Endothelial cell of umbilical vein (primary cell): ENCODE results near the gene MED25. TPM values are rescaled to one million over a fixed set of nuclear protein-coding genes. Genes with fewer than 3 reads are reported as not detected.

ENCODE experiments used
- BruUV-seq: library from RNA; stranded (reverse); fragments of 400-500 nt; replicated peaks from 2 replicates; lab custom pipeline; 2021; lab: Mats Ljungman, UMichigan
- CTCF ChIA-PET: fragments of 300-600, 350-600 bp; sonication (Branson Sonifier 250); formaldehyde crosslinking; loops from one replicate; lab custom pipeline; 2021; ENCODE audit warnings: antibody characterized with exemption, inconsistent platforms; lab: Charles Lee
- POLR2A ChIA-PET: fragments of 300-600, 350-600 bp; sonication (Branson Sonifier 250); formaldehyde crosslinking; loops from one replicate; lab custom pipeline; 2021; ENCODE audit warnings: antibody characterized with exemption, inconsistent platforms; lab: Charles Lee
- DNase-seq: peaks from one replicate; pipeline ENCODE4 v3.0.0-alpha.2; 2011; ENCODE audit warnings: low read depth, low spot score
- FAIRE-seq: peaks from 2 replicates; lab custom pipeline; 2011; peaks lifted over from hg19 to GRCh38; lab: Jason Lieb, UNC
- H2AFZ ChIP-seq: 2 replicates; pipeline ENCODE4 v1.6.0; 2012; ENCODE audit warnings: low read depth, low read length, control low read depth, inconsistent platforms
- H3K27ac ChIP-seq: 2 replicates; pipeline ENCODE4 v1.5.1; 2011; ENCODE audit warnings: low read depth, mild to moderate bottlenecking, control low read depth, low read length, moderate library complexity; ENCODE audit not compliant: insufficient read depth
- H3K27me3 ChIP-seq, 2 experiments: 2 replicates each; pipeline versions ENCODE4 v1.6.0 to v1.6.1; 2011; ENCODE audit warnings: low read length in 2 of 2, mixed read lengths in 1 of 2; ENCODE audit not compliant: control insufficient read depth in 2 of 2, insufficient read depth in 2 of 2
- H3K36me3 ChIP-seq, 2 experiments: 2 replicates in 1 of 2; 3 replicates in 1 of 2; pipeline ENCODE4 v1.5.1; 2011; ENCODE audit warnings: low read length in 2 of 2, mild to moderate bottlenecking in 1 of 2, moderate library complexity in 1 of 2; ENCODE audit not compliant: control insufficient read depth in 2 of 2, insufficient read depth in 2 of 2; ENCODE audit errors: extremely low read depth in 1 of 2
- H3K4me1 ChIP-seq: 3 replicates; pipeline ENCODE4 v1.5.1; 2011; ENCODE audit warnings: mild to moderate bottlenecking, low read length; ENCODE audit not compliant: control insufficient read depth, insufficient read depth; ENCODE audit errors: extremely low read depth
- H3K4me2 ChIP-seq: 2 replicates; pipeline ENCODE4 v1.6.1; 2011; ENCODE audit warnings: low read length, control low read depth, mixed read lengths; ENCODE audit not compliant: insufficient read depth
- H3K4me3 ChIP-seq, 3 experiments: fragments of 200-600 bp in 1 of 3; sonication (generic), shearing (Covaris generic) in 1 of 3; replicated peaks in 1 of 3; 2 replicates each; pipeline ENCODE4 v1.5.1; 2011 to 2016; ENCODE audit warnings: control low read depth in 3 of 3, low read length in 3 of 3, mild to moderate bottlenecking in 2 of 3, inconsistent platforms in 1 of 3, low read depth in 1 of 3, moderate library complexity in 1 of 3; ENCODE audit not compliant: insufficient read depth in 1 of 3
- H3K79me2 ChIP-seq: 2 replicates; pipeline ENCODE4 v1.6.0; 2012; ENCODE audit warnings: low read length, inconsistent platforms; ENCODE audit not compliant: control insufficient read depth, insufficient read depth
- H3K9ac ChIP-seq: replicated peaks from 2 replicates; pipeline ENCODE3; 2011; ENCODE audit warnings: low read length, control low read depth; ENCODE audit not compliant: insufficient read depth; ENCODE audit errors: extremely low read depth
- H3K9me1 ChIP-seq: replicated peaks from 3 replicates; pipeline ENCODE4 v1.6.0; 2011; ENCODE audit warnings: mild to moderate bottlenecking, low read length; ENCODE audit not compliant: control insufficient read depth, insufficient read depth; ENCODE audit errors: extremely low read depth
- H3K9me3 ChIP-seq: replicated peaks from 2 replicates; pipeline ENCODE4 v1.5.1; 2012; ENCODE audit warnings: low read length, inconsistent platforms; ENCODE audit not compliant: control insufficient read depth, insufficient read depth
- H4K20me1 ChIP-seq: replicated peaks from 2 replicates; pipeline ENCODE3; 2011; ENCODE audit warnings: mild to moderate bottlenecking, low read length; ENCODE audit not compliant: control insufficient read depth, insufficient read depth; ENCODE audit errors: extremely low read depth
- EZH2 ChIP-seq: IDR thresholded peaks from 2 replicates; pipeline ENCODE4 v1.6.1; 2012; ENCODE audit warnings: borderline replicate concordance, low read depth, mild to moderate bottlenecking, moderate library complexity, low read length, inconsistent platforms; ENCODE audit not compliant: severe bottlenecking
- FOS ChIP-seq: IDR thresholded peaks from 2 replicates; pipeline ENCODE4 v1.6.1; 2011; ENCODE audit warnings: mild to moderate bottlenecking, low read length, moderate library complexity, borderline replicate concordance; ENCODE audit not compliant: insufficient read depth
- GATA2 ChIP-seq: IDR thresholded peaks from 2 replicates; pipeline ENCODE4 v1.7.0; 2011; ENCODE audit warnings: low read depth, mild to moderate bottlenecking, moderate library complexity, mixed read lengths, low read length; ENCODE audit not compliant: insufficient read length, insufficient read depth
- JUN ChIP-seq: IDR thresholded peaks from 2 replicates; pipeline ENCODE4 v1.6.1; 2011; ENCODE audit warnings: borderline replicate concordance, low read depth; ENCODE audit not compliant: insufficient read length, insufficient read depth
- MAX ChIP-seq: IDR thresholded peaks from 2 replicates; pipeline ENCODE4 v1.6.1; 2011; ENCODE audit not compliant: insufficient read depth, insufficient read length
- MYC ChIP-seq: IDR thresholded peaks from one replicate; pipeline ENCODE4 v1.6.1; 2011; ENCODE audit warnings: mild to moderate bottlenecking, low read depth, low read length
- POLR2A ChIP-seq: IDR thresholded peaks from 2 replicates; pipeline ENCODE4 v1.6.1; 2012; ENCODE audit warnings: low read depth, mild to moderate bottlenecking, control low read depth, low read length
- POLR2AphosphoS5 ChIP-seq: IDR thresholded peaks from 2 replicates; pipeline ENCODE4 v1.6.1; 2012; ENCODE audit warnings: low read depth, mild to moderate bottlenecking, control low read depth, low read length, moderate library complexity; ENCODE audit not compliant: insufficient read depth
- dilution Hi-C: fragments of 300-500 bp; cut with MboI; formaldehyde crosslinking; loops from one replicate; pipeline ENCODE4 v1.15.0; 2019; ENCODE audit warnings: low sequenced_read_pairs; ENCODE audit not compliant: extremely low pct_ligation_motif_present
- intact Hi-C: fragments of 100-400 bp; cut with micrococcal nuclease; formaldehyde crosslinking; loops from one replicate; pipeline ENCODE4 v1.10.0; 2022
- polyA plus RNA-seq, 4 experiments: library from polyadenylated mRNA; depleted of rRNA in 3 of 4; stranded (reverse) in 3 of 4; unstranded in 1 of 4; fragments of >200 nt; gene quantifications; 2 replicates each; pipeline versions ENCODE4 v1.2.1 to v1.2.3, GENCODE V29; 2011 to 2012; ENCODE audit warnings: missing spikeins in 1 of 4
- total RNA-seq: library from RNA; stranded (reverse); gene quantifications from 2 replicates; pipeline ENCODE4 v1.2.3, GENCODE V29; 2021
- TF ChIP-seq, protein P1 (sequence below), 2 donors: IDR thresholded peaks; 1 replicate in 1 of 2; 2 replicates in 1 of 2; pipeline ENCODE4 v1.5.1; 2011; ENCODE audit warnings: low read length in 2 of 2, mild to moderate bottlenecking in 2 of 2, moderate library complexity in 2 of 2, control low read depth in 1 of 2, inconsistent platforms in 1 of 2, low read depth in 1 of 2; ENCODE audit not compliant: insufficient read depth in 1 of 2; ENCODE audit errors: extremely low read depth in 1 of 2

MED25 gene
- total and polyA plus RNA-seq, 2 donors (not counting 3 experiments of a cell fraction or from before 2014, with no cell fraction given): 31.7 to 62.9 TPM

- H3K79me2 ChIP-seq: no peaks in the 10 kb centered on the region
- H3K27ac ChIP-seq: no peak overlapping the region
- POLR2A ChIA-PET: no interaction called here
- no peak for TF ChIP-seq FOS
- no peak for TF ChIP-seq JUN
- TF ChIP-seq MAX: no peak
- TF ChIP-seq, protein P1, sequence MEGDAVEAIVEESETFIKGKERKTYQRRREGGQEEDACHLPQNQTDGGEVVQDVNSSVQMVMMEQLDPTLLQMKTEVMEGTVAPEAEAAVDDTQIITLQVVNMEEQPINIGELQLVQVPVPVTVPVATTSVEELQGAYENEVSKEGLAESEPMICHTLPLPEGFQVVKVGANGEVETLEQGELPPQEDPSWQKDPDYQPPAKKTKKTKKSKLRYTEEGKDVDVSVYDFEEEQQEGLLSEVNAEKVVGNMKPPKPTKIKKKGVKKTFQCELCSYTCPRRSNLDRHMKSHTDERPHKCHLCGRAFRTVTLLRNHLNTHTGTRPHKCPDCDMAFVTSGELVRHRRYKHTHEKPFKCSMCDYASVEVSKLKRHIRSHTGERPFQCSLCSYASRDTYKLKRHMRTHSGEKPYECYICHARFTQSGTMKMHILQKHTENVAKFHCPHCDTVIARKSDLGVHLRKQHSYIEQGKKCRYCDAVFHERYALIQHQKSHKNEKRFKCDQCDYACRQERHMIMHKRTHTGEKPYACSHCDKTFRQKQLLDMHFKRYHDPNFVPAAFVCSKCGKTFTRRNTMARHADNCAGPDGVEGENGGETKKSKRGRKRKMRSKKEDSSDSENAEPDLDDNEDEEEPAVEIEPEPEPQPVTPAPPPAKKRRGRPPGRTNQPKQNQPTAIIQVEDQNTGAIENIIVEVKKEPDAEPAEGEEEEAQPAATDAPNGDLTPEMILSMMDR (IDR thresholded peaks at IDR 0.05; ENCODE audit: extremely low read depth in 1 of 2, insufficient read depth in 1 of 2, low read depth in 1 of 2, low read length in 2 of 2): no peak
- TF ChIP-seq POLR2A: no peak
- no peak for TF ChIP-seq POLR2AphosphoS5
- no peak for TF ChIP-seq GATA2
- TF ChIP-seq EZH2: no peak
- no peak for TF ChIP-seq MYC
- H2AFZ ChIP-seq: no peak overlapping the region
- no peaks in the 10 kb centered on the region for H3K4me1 ChIP-seq
- intact Hi-C loops (no loop called here), dilution Hi-C loops (no loop called here)
- DNase-seq (no peak), FAIRE-seq (no peak)
- no peaks in the 10 kb centered on the region for H4K20me1 ChIP-seq
- H3K4me2 ChIP-seq: no peak overlapping the region
- CTCF ChIA-PET: no interaction called here
- no peak overlapping the region for H3K9ac ChIP-seq
- no TSS peak for BruUV-seq
- no peaks in the 10 kb centered on the region for H3K27me3 ChIP-seq
- no peak overlapping the region for H3K4me3 ChIP-seq
- no peaks in the 10 kb centered on the region for H3K9me1 ChIP-seq
- peaks cover 6 to 35% of the 10 kb centered on the region in 2 experiments for H3K36me3 ChIP-seq
- H3K9me3 ChIP-seq: no peaks in the 10 kb centered on the region
Measured at GRCh38 chr19:49788857-49789256, 29.2 kb upstream of the MED25 start.
